KOPT-K1 (cell line): ENCODE measurements around the gene EEIG2.

ENCODE experiments used
- H3K27ac ChIP-seq: fragments of 200-600 bp; sonication (generic); 2 replicates; pipeline ENCODE4 v1.5.1; 2016; ENCODE audit warnings: antibody characterized with exemption, mild to moderate bottlenecking, low read depth, low read length; ENCODE audit not compliant: poor library complexity, severe bottlenecking
- H3K36me3 ChIP-seq: fragments of 200-600 bp; sonication (generic); 2 replicates; pipeline ENCODE4 v1.5.1; 2017; ENCODE audit warnings: antibody characterized with exemption, mild to moderate bottlenecking, low read length, moderate library complexity; ENCODE audit not compliant: insufficient read depth
- H3K9me3 ChIP-seq: fragments of 200-600 bp; sonication (generic); 2 replicates; pipeline ENCODE4 v1.5.1; 2017; ENCODE audit warnings: antibody characterized with exemption, low read length, mild to moderate bottlenecking; ENCODE audit not compliant: insufficient read depth, poor library complexity, severe bottlenecking

EEIG2 gene

GRCh38 chr1:108585313-108585712 lies 25.4 kb downstream of the EEIG2 start:
- H3K27ac ChIP-seq: no peak overlapping the region
- H3K9me3 ChIP-seq: peaks cover 10% of the 10 kb centered on the region
- H3K36me3 ChIP-seq: no peaks in the 10 kb centered on the region

DNA sequence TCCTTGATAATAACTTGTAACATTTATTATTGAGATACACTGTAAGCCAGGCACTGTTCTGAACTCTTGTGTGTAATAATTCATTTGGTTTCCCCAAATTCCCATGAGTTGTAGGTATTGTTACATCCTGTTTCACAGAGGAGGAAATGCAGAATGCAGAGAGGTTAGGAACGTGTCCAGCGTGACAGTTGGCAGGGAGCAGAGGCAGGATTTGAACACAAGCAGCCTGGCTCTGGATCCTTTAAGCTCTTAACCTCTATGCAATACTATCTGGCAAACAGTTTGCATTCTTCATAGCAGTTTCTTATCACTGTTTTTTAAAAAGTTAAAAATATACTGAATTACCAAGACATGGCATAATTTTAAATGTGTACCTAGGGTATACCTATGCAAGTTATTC lies 30.5 kb downstream of the EEIG2 start:
- no peaks in the 10 kb centered on the region for H3K36me3 ChIP-seq
- H3K9me3 ChIP-seq: no peaks in the 10 kb centered on the region
- no peak overlapping the region for H3K27ac ChIP-seq

GRCh38 chr1:108590957-108591356 lies 31.1 kb downstream of the EEIG2 start:
- no peaks in the 10 kb centered on the region for H3K36me3 ChIP-seq
- no peaks in the 10 kb centered on the region for H3K9me3 ChIP-seq
- no peak overlapping the region for H3K27ac ChIP-seq

DNA sequence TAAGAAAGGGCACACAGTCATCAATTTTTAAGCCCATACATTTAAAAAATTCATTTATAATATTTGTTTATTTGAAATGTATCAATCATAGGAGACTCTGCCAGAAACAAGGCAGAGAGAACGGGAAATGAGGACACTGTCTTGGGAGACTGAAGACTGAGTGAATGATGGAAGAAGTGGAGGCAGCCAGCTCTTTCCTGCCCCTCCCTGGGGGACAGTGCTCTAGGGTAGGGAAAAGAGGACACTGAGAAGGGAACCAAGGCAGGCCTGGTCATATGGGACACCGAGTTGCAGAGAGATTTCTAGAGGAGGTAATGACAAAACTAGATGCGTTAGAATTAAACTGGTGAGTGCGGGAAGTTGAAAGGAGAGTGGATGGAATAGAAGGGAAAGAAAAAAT lies 31.6 kb downstream of the EEIG2 start:
- Histone ChIP-seq H3K27ac (no peak overlapping the region), H3K36me3 (no peaks in the 10 kb centered on the region), H3K9me3 (no peaks in the 10 kb centered on the region)

DNA sequence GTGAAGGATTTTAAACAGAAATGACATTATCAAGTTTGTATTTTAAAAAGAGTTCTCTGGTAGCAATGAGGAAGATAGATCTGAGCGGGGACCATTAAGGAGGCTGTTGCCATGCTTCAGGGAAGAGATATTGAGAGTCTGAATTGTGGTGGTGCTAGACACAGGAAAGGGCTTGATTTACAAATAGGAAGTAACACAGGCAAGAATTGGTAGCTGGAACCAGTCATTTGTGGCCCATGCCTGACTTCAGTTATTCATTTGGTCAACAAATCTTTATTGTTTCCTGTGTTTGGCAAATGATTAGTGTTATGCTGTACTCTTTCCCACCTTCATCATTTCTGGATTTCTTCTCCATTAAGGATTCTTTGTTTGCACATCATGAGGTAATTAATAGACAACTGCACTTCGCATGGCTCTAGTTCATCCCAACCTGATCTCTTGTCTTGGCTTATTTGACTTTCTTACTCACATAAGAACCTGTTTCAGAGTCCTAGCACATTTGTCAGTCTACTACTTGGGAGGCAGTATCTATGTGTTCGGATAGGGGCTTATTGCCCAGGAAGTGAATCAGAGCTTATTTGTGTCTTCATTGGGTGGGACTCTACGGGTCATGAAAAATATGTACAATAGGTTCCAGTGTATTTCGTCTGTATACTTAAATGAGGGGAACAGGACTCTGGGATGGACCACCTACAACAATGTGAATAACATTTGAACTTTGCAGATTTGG lies 32.3 kb downstream of the EEIG2 start:
- Histone ChIP-seq H3K27ac (no peak overlapping the region), H3K9me3 (no peaks in the 10 kb centered on the region), H3K36me3 (no peaks in the 10 kb centered on the region)

DNA sequence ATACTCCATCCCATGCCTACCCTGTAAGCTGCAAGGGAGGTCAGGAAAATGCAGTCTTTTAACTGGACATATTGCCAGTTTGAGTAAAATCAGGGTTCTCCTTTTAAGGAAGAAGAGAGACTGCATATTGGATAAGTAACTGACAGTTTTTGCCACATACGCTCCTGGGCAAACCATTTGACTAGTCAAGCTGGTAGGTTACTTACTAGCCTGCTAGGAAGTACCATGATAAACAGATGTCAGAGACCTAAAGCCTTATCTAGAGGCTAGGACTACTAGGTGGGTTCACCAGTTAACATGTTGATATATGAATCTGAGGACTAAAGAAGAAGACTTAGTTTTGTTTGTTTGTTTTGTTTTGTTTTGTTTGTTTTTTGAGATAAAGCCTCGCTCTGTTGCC lies 33.5 kb downstream of the EEIG2 start:
- Histone ChIP-seq H3K36me3 (no peaks in the 10 kb centered on the region), H3K27ac (no peak overlapping the region), H3K9me3 (no peaks in the 10 kb centered on the region)

GRCh38 chr1:108595507-108595906 lies 35.6 kb downstream of the EEIG2 start:
- H3K9me3 ChIP-seq: no peaks in the 10 kb centered on the region
- H3K36me3 ChIP-seq: no peaks in the 10 kb centered on the region
- no peak overlapping the region for H3K27ac ChIP-seq

DNA sequence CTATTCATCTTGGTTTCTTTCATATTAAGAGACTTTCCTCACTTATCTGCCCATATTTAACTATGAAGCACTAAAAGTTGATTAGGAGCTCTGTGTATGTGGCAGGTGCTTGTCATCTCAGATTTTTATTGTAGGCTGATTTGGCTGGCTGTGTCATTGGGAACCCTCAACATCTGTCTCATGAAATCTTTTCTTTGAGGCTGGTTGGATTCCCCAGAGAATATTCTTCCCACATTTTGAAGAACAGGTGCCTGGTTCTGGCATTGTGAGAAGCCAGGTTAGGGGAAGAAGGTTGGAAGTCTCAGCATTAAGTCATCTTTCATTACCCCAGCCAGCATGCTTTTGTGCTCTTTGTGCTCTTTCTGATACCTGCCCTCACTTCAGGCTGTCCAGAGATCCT lies 37.1 kb downstream of the EEIG2 start:
- Histone ChIP-seq H3K27ac (no peak overlapping the region), H3K36me3 (peaks cover 5% of the 10 kb centered on the region; the same call in 1 of the 2 replicates), H3K9me3 (no peaks in the 10 kb centered on the region)

DNA sequence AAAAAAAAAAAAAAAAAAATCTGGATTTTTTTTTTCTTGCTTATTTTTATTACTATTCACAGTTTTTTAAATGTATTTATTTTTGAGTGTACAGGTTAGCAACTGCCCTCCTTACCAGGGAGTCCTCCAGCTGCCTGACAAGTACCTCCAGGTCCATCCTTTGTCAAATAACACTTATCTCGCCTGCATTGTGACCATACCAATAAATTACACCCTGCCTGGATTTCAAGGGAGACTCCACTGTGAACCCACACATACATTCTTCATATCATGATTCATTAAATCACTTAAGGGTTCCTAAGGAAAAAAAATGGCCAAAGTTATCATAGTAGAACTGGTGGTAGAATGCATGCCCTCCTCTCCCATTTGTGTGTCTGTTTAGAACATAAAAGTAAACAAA lies 38.4 kb downstream of the EEIG2 start:
- Histone ChIP-seq H3K27ac (no peak overlapping the region), H3K9me3 (no peaks in the 10 kb centered on the region), H3K36me3 (peaks cover 15% of the 10 kb centered on the region; the same call in 1 of the 2 replicates)

DNA sequence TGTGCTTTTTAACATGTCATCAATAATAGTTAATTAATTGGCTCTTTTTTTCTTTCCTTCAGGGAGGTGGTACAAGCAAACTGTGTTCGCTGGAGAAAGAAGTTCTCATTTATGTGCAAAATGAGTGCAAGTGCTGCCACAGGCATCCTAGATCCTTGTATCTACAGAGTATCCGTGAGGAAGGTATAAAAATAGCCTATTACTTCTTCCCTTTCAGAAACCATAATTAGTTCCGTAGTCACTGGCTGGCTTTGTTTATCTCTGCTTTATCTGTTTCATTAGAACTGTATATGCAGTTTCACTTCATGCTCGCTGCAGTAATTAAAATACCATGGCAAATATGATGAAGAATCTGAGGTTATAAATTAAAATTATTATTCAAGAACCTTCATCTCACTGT lies 40.6 kb downstream of the EEIG2 start:
- H3K9me3 ChIP-seq: no peaks in the 10 kb centered on the region
- no peak overlapping the region for H3K27ac ChIP-seq
- H3K36me3 ChIP-seq: peaks cover 18% of the 10 kb centered on the region; the same call in 1 of the 2 replicates

- Histone ChIP-seq H3K36me3 (peaks cover 18% of the 10 kb centered on the region; the same call in 1 of the 2 replicates), H3K27ac (no peak overlapping the region), H3K9me3 (no peaks in the 10 kb centered on the region)
These were observed 42.0 kb downstream of the EEIG2 start for GRCh38 chr1:108601708-108602410.

DNA sequence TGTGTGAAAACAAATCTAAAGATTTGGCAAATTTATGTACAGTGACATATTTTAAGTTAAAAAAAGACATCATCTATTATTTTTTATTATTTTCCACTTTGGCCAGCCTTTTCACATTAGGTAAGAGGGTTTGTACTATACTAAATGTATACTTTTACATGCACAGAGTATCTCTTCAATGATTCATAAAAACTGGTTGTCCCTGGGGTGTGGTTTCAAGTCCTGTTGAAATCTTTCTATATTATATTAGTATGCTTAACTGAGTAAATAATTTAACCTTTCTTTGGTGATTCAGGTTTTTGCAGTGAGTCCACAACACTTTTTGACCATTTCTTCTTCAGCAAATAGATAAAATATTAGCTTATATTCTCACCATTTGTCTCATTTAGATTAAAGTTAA lies 45.7 kb downstream of the EEIG2 start:
- peaks cover 18% of the 10 kb centered on the region; the same call in 1 of the 2 replicates for H3K36me3 ChIP-seq
- no peak overlapping the region for H3K27ac ChIP-seq
- no peaks in the 10 kb centered on the region for H3K9me3 ChIP-seq

- peaks cover 18% of the 10 kb centered on the region; the same call in 1 of the 2 replicates for H3K36me3 ChIP-seq
- H3K9me3 ChIP-seq: no peaks in the 10 kb centered on the region
- no peak overlapping the region for H3K27ac ChIP-seq
These were observed 46.6 kb downstream of the EEIG2 start for GRCh38 chr1:108606478-108606877.

GRCh38 chr1:108609483-108610049 lies 49.7 kb downstream of the EEIG2 start:
- Histone ChIP-seq H3K27ac (no peak overlapping the region), H3K36me3 (peaks cover 12% of the 10 kb centered on the region; the same call in 1 of the 2 replicates), H3K9me3 (no peaks in the 10 kb centered on the region)
